Measurements from ENCODE around the gene PANK4. TPM values are rescaled to one million over a fixed set of nuclear protein-coding genes. Genes with fewer than 3 reads are reported as not detected.

Gene PANK4
- total and polyA plus RNA-seq, 2 of the 8 experiments (the other 6 are each of a cell fraction or from before 2014, with no cell fraction given): 20.1 to 29.7 TPM

- no peaks in the 10 kb centered on the region for H3K79me2 ChIP-seq (ENCODE audit: control insufficient read depth in 1 of 2, insufficient read depth in 2 of 2, low read length in 2 of 2)
- H3K9me3 ChIP-seq (ENCODE audit: insufficient read depth in 2 of 2, low read depth in 1 of 2, low read length in 1 of 2): peaks cover 0 to 22% of the 10 kb centered on the region in 2 experiments; a peak in 2 of 4 replicates
- H3K56ac ChIP-seq (replicated peaks; ENCODE audit: insufficient read length, low read depth, low read length): no peak overlapping the region
- H3K79me1 ChIP-seq (ENCODE audit: low read depth, low read length): no peaks in the 10 kb centered on the region
- no peak overlapping the region for H3K4ac ChIP-seq (replicated peaks; ENCODE audit: insufficient read length, low read depth, low read length)
- H3K14ac ChIP-seq (ENCODE audit: insufficient read length): no peak overlapping the region
- no peaks in the 10 kb centered on the region for H3K36me3 ChIP-seq (ENCODE audit: control insufficient read depth in 2 of 4, insufficient read depth in 4 of 4, low read length in 3 of 4)
- no peak overlapping the region for H2BK12ac ChIP-seq (ENCODE audit: low read depth, low read length)
- no peak overlapping the region for H4K5ac ChIP-seq (ENCODE audit: insufficient read length, low read depth, low read length)
- H2BK20ac ChIP-seq (ENCODE audit: low read length): no peak overlapping the region
- ChIA-PET CTCF (ENCODE audit: partially characterized antibody) (interaction anchor here (0.9 to 2.6 kb wide), 9 partner anchors 9 to 915 kb away, joined by 3 to 9 read pairs (median 4); no protein-coding TSS in a partner anchor), POLR2A (ENCODE audit: partially characterized antibody) (interaction anchor here (0.7 to 2.1 kb wide), 3 partner anchors 9 to 37 kb away, joined by 3 to 5 read pairs (median 5); partner anchors contain the start of gene PANK4)
- no peak overlapping the region for H3K4me3 ChIP-seq (ENCODE audit: extremely low read depth in 1 of 4, insufficient read depth in 2 of 4, low read depth in 3 of 4, low read length in 4 of 4)
- no peak overlapping the region for H3K23ac ChIP-seq (ENCODE audit: insufficient read length)
- no peak overlapping the region for H3K27ac ChIP-seq (ENCODE audit: low read depth, low read length)
- H3K9ac ChIP-seq (replicated peaks in 1 of 4; ENCODE audit: extremely low read depth in 1 of 4, low read depth in 3 of 4, low read length in 3 of 4): no peak overlapping the region
- no peak for DNase-seq (ENCODE audit: low read depth in 1 of 2, low spot score in 2 of 2)
- no peak overlapping the region for H3K18ac ChIP-seq (ENCODE audit: extremely low read depth, low read length)
- no peaks in the 10 kb centered on the region for H3K4me1 ChIP-seq (replicated peaks in 1 of 4; ENCODE audit: control insufficient read depth in 3 of 4, insufficient read depth in 4 of 4, low read length in 3 of 4)
- no peak for FAIRE-seq
- H2BK15ac ChIP-seq (ENCODE audit: low read length): no peak overlapping the region
- no peak overlapping the region for H4K8ac ChIP-seq (ENCODE audit: extremely low read depth, insufficient read depth, low read length)
- 76% methylated on average over 2 of the region's 2 CpGs; no CpG with 5 or more reads in 1 of the 2 experiments for WGBS, 2 experiments (ENCODE audit: extremely low coverage in 1 of 2, insufficient coverage in 1 of 2, insufficient read length in 1 of 2, insufficient replicate concordance in 2 of 2, low coverage in 1 of 2, low lambda C conversion rate in 2 of 2, missing lambda C conversion rate in 1 of 2)
- H4K20me1 ChIP-seq (replicated peaks in 1 of 2; ENCODE audit: control insufficient read depth in 1 of 2, insufficient read depth in 2 of 2, low read length in 2 of 2): peaks cover 0 to 3% of the 10 kb centered on the region in 2 experiments
- no peak overlapping the region for H2AFZ ChIP-seq (ENCODE audit: low read length)
- no peaks in the 10 kb centered on the region; the same call in 1 of the 2 replicates for H3K23me2 ChIP-seq (ENCODE audit: low read depth, low read length)
- H2AK5ac ChIP-seq (ENCODE audit: low read depth, low read length): no peak overlapping the region
- no peak overlapping the region for H4K91ac ChIP-seq (replicated peaks; ENCODE audit: insufficient read length, low read length)
- no peak overlapping the region for H3K4me2 ChIP-seq (ENCODE audit: insufficient read depth in 1 of 2, low read depth in 2 of 2, low read length in 2 of 2)
- peaks cover 0 to 9% (median 0%) of the 10 kb centered on the region in 4 experiments; a peak in 1 of 7 replicates for H3K27me3 ChIP-seq (replicated peaks in 1 of 4; ENCODE audit: control insufficient read depth in 3 of 4, extremely low read depth in 1 of 4, insufficient read depth in 3 of 4, low read length in 3 of 4)
- H2BK120ac ChIP-seq (replicated peaks; ENCODE audit: low read depth, low read length): no peak overlapping the region
- H2BK5ac ChIP-seq (ENCODE audit: low read depth, low read length): no peak overlapping the region
- TF ChIP-seq CBX5 (IDR thresholded peaks at IDR 0.05; ENCODE audit: low read depth, low read length): no peak
- no peak for TF ChIP-seq POLR2AphosphoS5 (IDR thresholded peaks at IDR 0.05; ENCODE audit: low read depth, low read length)
- no peak for TF ChIP-seq RXRA (IDR thresholded peaks at IDR 0.05; ENCODE audit: insufficient read depth, low read depth, low read length)
- TF ChIP-seq TAF7 (optimal IDR thresholded peaks at IDR 0.05; ENCODE audit: borderline replicate concordance, low read depth, low read length): no peak
- TF ChIP-seq KDM5A (IDR thresholded peaks at IDR 0.05; ENCODE audit: low read length): no peak
- no peak for TF ChIP-seq RNF2 (IDR thresholded peaks at IDR 0.05; ENCODE audit: borderline replicate concordance, low read depth, low read length, missing control alignments, poor library complexity, severe bottlenecking)
- no peak for TF ChIP-seq CTBP2 (IDR thresholded peaks at IDR 0.05; ENCODE audit: borderline replicate concordance, insufficient read depth, insufficient read length, low read length)
- TF ChIP-seq PHF8 (conservative IDR thresholded peaks at IDR 0.05; ENCODE audit: low read depth, low read length): no peak
- TF ChIP-seq HDAC2 (IDR thresholded peaks at IDR 0.05; ENCODE audit: borderline replicate concordance in 1 of 2, low read depth in 2 of 2, low read length in 2 of 2): no peak
- no peak for TF ChIP-seq ASH2L (IDR thresholded peaks at IDR 0.05; ENCODE audit: low read length)
- TF ChIP-seq CBX8 (IDR thresholded peaks at IDR 0.05; ENCODE audit: borderline replicate concordance, low read depth, low read length): no peak
Measured at GRCh38 chr1:2488688-2489087, 37.7 kb downstream of the PANK4 start.

Measured in H1 (cell line).